HG02884 (cell line): ENCODE measurements around the gene TRUB1.
"Not testable (repeated sequence)": the region's sequence is repeated elsewhere in the genome, so short reads cannot be mapped to it uniquely, and the experiment has no call there.

Source experiments
- ATAC-seq: cut with Tn5 transposase; IDR thresholded peaks from one replicate; pipeline ENCODE4 v1.9.1; 2021; ENCODE audit warnings: mild to moderate bottlenecking, moderate library complexity; ENCODE audit not compliant: unreplicated experiment

Gene TRUB1

GRCh38 chr10:114937962-114938855 is at the start of gene TRUB1:
Gene TRUB1 (plus strand): TSS chr10:114938195. CDS start chr10:114938254, 59 bp downstream.
- ATAC-seq, result peak; percentile 100

DNA sequence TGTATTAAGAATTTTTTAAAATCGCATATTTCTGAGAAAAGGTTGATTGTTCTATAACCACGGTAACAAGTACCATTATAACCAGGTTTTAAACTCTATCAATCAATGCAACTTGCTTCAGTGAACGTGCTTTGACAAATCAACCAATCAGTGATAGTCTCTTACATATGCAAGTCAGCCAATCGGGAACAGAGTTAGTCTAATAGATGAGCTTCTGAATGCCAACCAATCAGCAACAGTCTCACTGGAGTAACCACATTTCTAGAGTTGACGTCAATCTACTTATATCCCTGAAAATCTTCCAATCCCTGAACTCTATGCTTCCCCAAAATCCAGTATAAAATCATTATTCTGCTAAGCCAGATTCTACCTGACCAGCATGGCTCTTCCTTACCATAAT is 44.7 kb upstream of the TRUB1 start:
- ATAC-seq, result no peak

DNA sequence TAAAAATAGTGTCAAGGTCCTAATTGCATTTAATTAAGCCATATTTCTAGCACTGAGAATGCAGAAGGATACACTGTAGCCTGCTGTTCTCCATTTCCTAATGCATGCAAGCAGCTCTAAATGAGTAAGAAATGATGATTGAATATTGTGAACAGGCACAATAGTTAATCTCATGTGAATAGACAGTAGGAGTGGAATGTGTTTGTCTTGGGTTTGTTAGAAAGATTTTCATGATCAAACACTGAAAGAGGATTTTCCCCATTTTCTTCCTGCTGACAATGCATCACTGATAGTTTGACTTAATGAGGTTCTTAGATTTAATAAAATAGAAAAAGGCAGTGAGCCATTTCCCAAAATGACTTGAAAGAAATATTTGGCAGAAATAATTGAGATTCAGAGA is 43.1 kb upstream of the TRUB1 start:
- ATAC-seq, result no peak

DNA sequence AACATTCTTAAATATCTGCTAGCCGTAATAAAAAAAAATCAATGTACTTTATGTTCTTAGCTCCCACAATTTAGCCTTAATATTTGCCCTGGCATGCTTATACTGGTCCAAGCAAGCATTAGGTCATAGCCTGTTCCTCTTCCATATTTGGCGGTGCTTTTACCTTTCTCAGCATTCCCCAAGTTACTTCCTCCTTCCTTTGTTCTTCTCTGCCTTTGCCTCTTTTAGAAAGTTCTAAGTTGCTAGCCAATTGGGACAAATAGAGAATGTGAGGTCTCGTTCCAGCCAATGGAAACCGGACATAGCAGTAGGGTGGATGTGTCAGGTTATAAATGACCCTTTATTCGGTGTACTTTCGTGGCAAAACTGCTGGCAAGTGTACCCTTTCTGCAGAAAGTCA is 41.0 kb upstream of the TRUB1 start:
- ATAC-seq, result not testable (repeated sequence)

DNA sequence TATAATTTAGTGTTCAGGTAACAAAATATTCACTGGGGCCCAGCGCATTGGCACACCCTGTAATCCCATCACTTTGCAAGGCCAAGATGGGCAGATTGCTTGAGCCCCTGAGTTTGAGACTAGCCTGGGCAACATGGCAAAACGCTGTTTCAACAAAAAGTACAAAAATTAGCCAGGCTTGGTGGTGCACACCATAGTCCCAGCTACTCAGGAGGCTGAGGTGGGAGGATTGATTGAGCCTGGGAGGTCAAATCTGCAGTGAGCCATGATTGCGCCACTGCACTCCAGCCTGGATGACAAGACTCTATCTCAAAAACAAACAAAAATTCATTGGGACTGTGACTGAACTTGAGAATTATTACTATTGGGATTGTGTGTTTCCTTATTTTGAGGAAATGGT is 40.4 kb upstream of the TRUB1 start:
- no peak for ATAC-seq

- no peak for ATAC-seq
These were observed 38.0 kb upstream of the TRUB1 start for GRCh38 chr10:114899982-114900381.

DNA sequence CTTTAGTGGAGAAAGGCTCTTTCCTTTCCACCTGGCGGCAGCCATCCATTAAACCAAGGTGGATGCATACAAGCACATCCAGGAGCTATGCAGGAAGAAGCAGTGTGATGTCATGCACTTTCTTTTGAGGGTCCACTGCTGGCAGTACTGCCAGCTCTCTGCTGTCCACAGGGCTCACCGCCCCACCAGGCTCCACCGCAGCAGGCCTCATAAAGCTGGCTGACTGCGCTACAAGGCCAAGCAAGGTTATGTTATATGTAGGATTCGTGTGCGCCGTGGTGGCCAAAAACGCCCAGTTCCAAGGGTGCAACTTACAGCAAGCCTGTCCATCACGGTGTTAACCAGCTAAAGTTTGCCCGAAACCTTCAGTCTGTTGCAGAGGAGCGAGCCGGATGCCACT is 37.3 kb upstream of the TRUB1 start:
- no peak for ATAC-seq

GRCh38 chr10:114902151-114902550 is 35.8 kb upstream of the TRUB1 start:
- no peak for ATAC-seq

DNA sequence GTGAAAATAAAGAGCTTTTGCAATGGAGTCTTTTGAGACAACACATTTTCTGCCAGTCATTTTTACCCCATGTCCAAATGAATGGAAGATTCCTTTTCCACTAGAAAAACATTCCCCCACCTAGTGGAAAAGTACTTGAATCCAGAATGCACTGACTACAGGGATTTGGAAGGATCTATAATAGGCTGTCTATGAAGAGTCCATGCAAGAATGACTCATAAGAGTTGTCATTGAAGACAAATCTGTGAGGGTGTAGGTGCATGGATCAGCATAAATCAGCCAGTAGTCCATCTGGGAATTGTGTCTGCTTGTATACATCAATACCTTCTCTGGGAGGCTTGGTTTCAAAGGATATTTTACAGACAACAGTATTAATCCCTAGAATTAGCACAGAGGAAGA is 32.5 kb upstream of the TRUB1 start:
- ATAC-seq, result no peak

DNA sequence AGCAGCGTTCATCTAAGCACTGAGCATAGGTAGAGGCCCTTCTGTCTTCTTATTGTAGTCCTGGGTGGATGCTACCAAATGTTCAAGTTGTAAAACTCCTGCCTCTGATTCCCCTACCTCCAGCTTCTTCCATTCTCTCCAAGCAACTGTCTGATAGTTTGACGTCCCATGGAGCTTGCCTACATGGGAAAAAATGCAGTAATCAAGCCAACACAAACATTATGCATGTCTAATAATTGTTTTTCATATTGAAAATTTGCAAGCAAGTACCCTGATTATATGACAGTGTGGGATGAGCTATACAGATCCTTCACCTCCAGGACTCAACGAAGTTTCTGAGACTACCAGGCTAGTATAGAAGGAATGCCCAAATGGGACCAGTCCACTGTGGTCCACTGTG is 31.0 kb upstream of the TRUB1 start:
- no peak for ATAC-seq

DNA sequence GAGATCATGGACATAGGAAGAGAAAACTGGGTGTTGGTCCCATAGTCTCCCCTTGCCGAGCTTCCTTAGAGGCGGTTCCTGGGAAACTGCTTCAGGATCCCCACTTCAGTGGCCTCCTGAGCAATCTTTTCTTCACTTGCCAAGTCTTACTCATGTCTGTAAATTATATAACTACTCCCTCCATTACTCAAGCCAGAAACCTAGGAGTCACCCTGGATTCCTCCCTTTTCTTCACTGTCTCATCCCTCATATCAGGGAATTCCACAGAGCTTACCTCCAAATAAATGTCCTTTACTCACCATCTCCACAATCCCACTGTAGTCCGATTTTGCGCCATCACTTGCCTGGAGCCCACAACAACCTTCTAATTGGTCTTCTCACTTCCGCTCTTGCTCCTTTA is 29.1 kb upstream of the TRUB1 start:
- no peak for ATAC-seq

- peak; percentile 86 for ATAC-seq
These were observed 26.8 kb upstream of the TRUB1 start for GRCh38 chr10:114911052-114911711.

- no peak for ATAC-seq
These were observed 26.1 kb upstream of the TRUB1 start for GRCh38 chr10:114911801-114912469.

GRCh38 chr10:114912470-114912859 is 25.5 kb upstream of the TRUB1 start:
- no peak for ATAC-seq

GRCh38 chr10:114914560-114914959 is 23.4 kb upstream of the TRUB1 start:
- no peak for ATAC-seq

GRCh38 chr10:114915294-114915693 is 22.7 kb upstream of the TRUB1 start:
- ATAC-seq, result no peak

- no peak for ATAC-seq
These were observed 21.3 kb upstream of the TRUB1 start for GRCh38 chr10:114916653-114917052.

- ATAC-seq, result no peak
These were observed 20.5 kb upstream of the TRUB1 start for GRCh38 chr10:114917459-114917858.

- no peak for ATAC-seq
These were observed 19.9 kb upstream of the TRUB1 start for GRCh38 chr10:114917927-114918672.

- no peak for ATAC-seq
These were observed 17.5 kb upstream of the TRUB1 start for GRCh38 chr10:114920459-114920858.

GRCh38 chr10:114922003-114922402 is 16.0 kb upstream of the TRUB1 start:
- ATAC-seq, result no peak
